ENCODE measurements around the gene CADM2.

CADM2 gene

GRCh38 chr3:85881833-85882393 is 923.1 kb downstream of the CADM2 start:
- DNase-seq (ENCODE audit: low read depth) = no peak
- no peak for TF ChIP-seq CTCF (IDR thresholded peaks at IDR 0.05; ENCODE audit: low read length, missing control alignments)
- no peak overlapping the region for H3K4me3 ChIP-seq (replicated peaks; ENCODE audit: low read depth, low read length)

DNA sequence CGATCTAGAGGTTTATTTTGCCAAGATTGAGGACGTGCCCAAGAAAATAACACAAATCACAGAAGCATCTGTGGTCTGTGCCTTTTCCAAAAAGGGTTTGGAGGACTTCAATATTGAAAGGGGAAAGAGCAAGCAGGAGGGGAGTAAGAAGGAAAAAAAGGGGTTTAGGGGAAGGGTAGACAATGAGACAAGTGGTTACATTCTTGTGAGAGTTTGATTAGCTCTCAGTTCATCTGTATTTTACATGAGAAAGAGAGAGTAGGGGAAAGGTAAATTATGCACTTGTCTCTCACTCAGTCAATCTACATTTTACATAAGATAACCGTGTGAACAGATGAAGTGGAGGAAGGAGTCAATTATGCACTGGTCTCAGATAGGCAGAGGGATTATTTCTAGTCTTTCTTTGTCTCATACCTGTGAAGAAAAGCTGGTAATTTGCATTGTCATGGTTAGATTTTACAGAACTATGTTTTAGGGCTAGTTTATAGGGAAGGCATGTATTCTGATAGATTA is 931.3 kb downstream of the CADM2 start:
- DNase-seq (ENCODE audit: low read depth) = no peak
- TF ChIP-seq CTCF (IDR thresholded peaks at IDR 0.05; ENCODE audit: low read length, missing control alignments) = no peak
- H3K4me3 ChIP-seq (replicated peaks; ENCODE audit: low read depth, low read length) = no peak overlapping the region

GRCh38 chr3:85903434-85903833 is 944.6 kb downstream of the CADM2 start:
- no peak overlapping the region for H3K4me3 ChIP-seq (replicated peaks; ENCODE audit: low read depth, low read length)
- no peak for DNase-seq (ENCODE audit: low read depth)
- TF ChIP-seq CTCF (IDR thresholded peaks at IDR 0.05; ENCODE audit: low read length, missing control alignments) = no peak

DNA sequence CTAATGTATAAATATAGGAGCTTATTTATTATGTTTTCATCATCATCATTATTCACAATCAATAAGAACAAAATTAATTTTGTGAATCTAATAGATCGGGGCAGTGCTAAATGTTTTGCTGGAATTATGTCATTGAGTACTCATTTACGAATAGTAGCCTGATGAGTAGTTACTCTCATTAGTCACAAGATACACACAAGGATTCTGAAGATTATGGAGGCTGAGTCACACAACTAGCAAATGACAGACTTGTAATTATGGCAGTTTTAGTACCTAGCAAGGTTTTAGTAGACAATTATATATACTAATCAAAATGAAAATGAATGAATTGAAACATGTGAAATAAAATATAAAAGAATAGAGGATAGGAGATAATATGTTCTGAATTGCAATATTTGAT is 954.2 kb downstream of the CADM2 start:
- TF ChIP-seq CTCF (IDR thresholded peaks at IDR 0.05; ENCODE audit: low read length, missing control alignments) = no peak
- no peak overlapping the region for H3K4me3 ChIP-seq (replicated peaks; ENCODE audit: low read depth, low read length)
- DNase-seq (ENCODE audit: low read depth) = no peak

- DNase-seq (ENCODE audit: low read depth) = no peak
- H3K4me3 ChIP-seq (replicated peaks; ENCODE audit: low read depth, low read length) = no peak overlapping the region
- no peak for TF ChIP-seq CTCF (IDR thresholded peaks at IDR 0.05; ENCODE audit: low read length, missing control alignments)
Observed at GRCh38 chr3:85922374-85922773, 963.6 kb downstream of the CADM2 start.

DNA sequence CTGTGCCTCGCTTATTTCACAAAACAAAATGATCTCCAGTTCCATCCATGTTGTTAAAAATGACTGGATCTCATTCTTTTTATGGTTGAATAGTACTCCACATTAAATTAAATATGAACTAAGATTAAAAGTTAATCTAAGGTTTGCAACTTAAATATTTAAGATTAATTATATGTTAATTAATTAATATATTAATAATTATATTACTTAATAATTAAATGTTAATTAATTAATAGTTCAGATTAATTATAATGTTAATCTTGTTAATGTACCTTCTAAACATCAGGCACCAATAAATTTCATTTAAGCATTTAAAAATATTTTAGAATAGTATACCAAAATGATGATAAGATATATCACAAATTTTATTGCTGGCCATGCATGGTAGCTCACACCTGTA is 971.9 kb downstream of the CADM2 start:
- TF ChIP-seq CTCF (IDR thresholded peaks at IDR 0.05; ENCODE audit: low read length, missing control alignments) = no peak
- DNase-seq (ENCODE audit: low read depth) = no peak
- no peak overlapping the region for H3K4me3 ChIP-seq (replicated peaks; ENCODE audit: low read depth, low read length)

GRCh38 chr3:85933326-85933725 is 974.5 kb downstream of the CADM2 start:
- TF ChIP-seq CTCF (IDR thresholded peaks at IDR 0.05; ENCODE audit: low read length, missing control alignments) = no peak
- DNase-seq (ENCODE audit: low read depth) = no peak
- H3K4me3 ChIP-seq (replicated peaks; ENCODE audit: low read depth, low read length) = no peak overlapping the region

Data from fibroblast of pulmonary artery (primary cell).